Regular cardiac myocyte (primary cell): ENCODE data around the gene SNHG17. TPM values are rescaled to one million over a fixed set of nuclear protein-coding genes. Genes with fewer than 3 reads are reported as not detected.

ENCODE experiments used
- total RNA-seq: library from RNA; depleted of rRNA; stranded (reverse); fragments of >200 nt; gene quantifications from 2 replicates; pipeline ENCODE4 v1.2.3, GENCODE V29; 2014

Gene SNHG17
- 8.2 and 11.3 TPM in 2 replicates for total RNA-seq

GRCh38 chr20:38434770-38435554, at the start of gene SNHG17:
Gene SNHG17 (minus strand): TSS chr20:38435328.

GRCh38 chr20:38472513-38473366, 37.6 kb upstream of the SNHG17 start, which contains the start of gene RALGAPB:
Gene RALGAPB (plus strand): TSS chr20:38472843. CDS start chr20:38488433, 15,590 bp downstream.

Other genes with a start within 250 kb of the SNHG17 start
- 2.5 and 3.1 TPM in 2 replicates for gene KIAA1755, start 174.6 kb downstream of the SNHG17 start, total RNA-seq
- 0.28 TPM in 1 of 2 replicates, not detected in the other for gene BPI, start 131.2 kb downstream of the SNHG17 start, total RNA-seq
- 0.56 TPM in 1 of 2 replicates, not detected in the other for gene LBP, start 88.8 kb downstream of the SNHG17 start, total RNA-seq
- 18.6 and 24.8 TPM in 2 replicates for gene RALGAPB, start 37.5 kb upstream of the SNHG17 start, total RNA-seq
- not detected in 2 replicates for gene ADIG, start 145.9 kb upstream of the SNHG17 start, total RNA-seq
- gene ARHGAP40, start 166.5 kb upstream of the SNHG17 start, total RNA-seq = not detected in 2 replicates